Upper lobe of right lung (tissue), 1 donor: Measurements from ENCODE around the gene SERPINE1. TPM values are rescaled to one million over a fixed set of nuclear protein-coding genes. Genes with fewer than 3 reads are reported as not detected.
"Not testable (repeated sequence)": the region's sequence is repeated elsewhere in the genome, so short reads cannot be mapped to it uniquely, and the experiment has no call there.

Source experiments
- ATAC-seq: fragments of 200-7000 bp; cut with Tn5 transposase; one replicate; pipeline ENCODE4 v1.9.1; 2020; ENCODE audit warnings: mild to moderate bottlenecking, moderate library complexity
- DNase-seq: peaks from one replicate; pipeline ENCODE4 v3.0.0-alpha.2; 2020
- H3K27ac ChIP-seq: fragments of 200-600 bp; one replicate; pipeline ENCODE4 v1.8.0; 2022
- H3K27me3 ChIP-seq: fragments of 200-600 bp; one replicate; pipeline ENCODE4 v1.8.0; 2022; ENCODE audit warnings: mild to moderate bottlenecking
- H3K36me3 ChIP-seq: fragments of 200-600 bp; one replicate; pipeline ENCODE4 v1.8.0; 2022
- H3K4me1 ChIP-seq: fragments of 200-600 bp; one replicate; pipeline ENCODE4 v1.8.0; 2022
- H3K4me3 ChIP-seq: fragments of 200-600 bp; one replicate; pipeline ENCODE4 v1.8.0; 2022; ENCODE audit warnings: mild to moderate bottlenecking
- H3K9me3 ChIP-seq: fragments of 200-600 bp; one replicate; pipeline ENCODE4 v1.8.0; 2022
- CTCF ChIP-seq: fragments of 200-600 bp; IDR thresholded peaks from one replicate; pipeline ENCODE4 v1.8.0; 2022; ENCODE audit warnings: antibody characterized with exemption
- intact Hi-C: fragments of 100-400 bp; cut with DNase I; formaldehyde crosslinking; loops from one replicate; pipeline ENCODE4 v1.11.0; 2022
- total RNA-seq: library from RNA; stranded (reverse); fragmentation: NEBNext Ultra II Directional; extraction: Animal tissue kit (Norgen Biotek cat#: 25700); gene quantifications from one replicate; pipeline ENCODE4 v1.2.1, GENCODE V29; 2021
- donor health status: DM: no; HTN: yes; CAD: no; lungs with severe emphysema.

Gene SERPINE1
- total RNA-seq, 1 donor from 2014 or later, result 13.7 TPM

GRCh38 chr7:101104799-101105198 is 22.1 kb upstream of the SERPINE1 start:
- ATAC-seq (no peak), DNase-seq (no peak)
- Histone ChIP-seq H3K27me3 (no peaks in the 10 kb centered on the region), H3K4me1 (peaks cover 22% of the 10 kb centered on the region), H3K9me3 (no peaks in the 10 kb centered on the region), H3K27ac (no peak overlapping the region), H3K4me3 (no peak overlapping the region), H3K36me3 (no peaks in the 10 kb centered on the region)
- TF ChIP-seq CTCF, result no peak
- intact Hi-C loops, result no loop called here

DNA sequence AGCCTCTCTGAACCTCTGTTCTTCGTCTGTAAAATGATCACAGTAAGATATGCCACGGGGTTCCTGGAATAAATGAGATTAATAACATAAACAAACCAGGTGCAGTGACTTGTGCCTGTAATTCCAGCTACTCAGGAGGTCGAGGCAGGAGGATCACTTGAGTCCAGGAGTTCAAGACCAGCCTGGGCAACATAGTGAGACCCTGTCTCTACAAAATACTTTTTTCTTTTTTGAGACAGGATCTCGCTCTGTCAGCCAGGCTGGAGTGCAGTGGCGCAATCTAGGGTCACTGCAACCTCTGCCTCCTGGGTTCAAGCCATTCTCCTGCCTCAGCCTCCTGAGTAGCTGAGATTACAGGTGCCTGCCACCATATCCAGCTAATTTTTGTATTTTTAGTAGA is 21.7 kb upstream of the SERPINE1 start:
- H3K36me3 ChIP-seq, H3K27me3 ChIP-seq, DNase-seq, H3K27ac ChIP-seq, H3K4me3 ChIP-seq, intact Hi-C loops, H3K9me3 ChIP-seq, ATAC-seq: not testable (repeated sequence)
- H3K4me1 ChIP-seq, result peaks cover 18% of the 10 kb centered on the region

- Histone ChIP-seq H3K9me3 (no peaks in the 10 kb centered on the region), H3K36me3 (no peaks in the 10 kb centered on the region), H3K4me3 (no peak overlapping the region), H3K27me3 (no peaks in the 10 kb centered on the region), H3K4me1 (peaks cover 14% of the 10 kb centered on the region), H3K27ac (no peak overlapping the region)
- no peak for TF ChIP-seq CTCF
- intact Hi-C loops, result no loop called here
- DNase-seq (no peak), ATAC-seq (no peak)
These were observed 20.5 kb upstream of the SERPINE1 start for GRCh38 chr7:101106386-101106785.

- no peaks in the 10 kb centered on the region for H3K9me3 ChIP-seq
- TF ChIP-seq CTCF, result no peak
- H3K27me3 ChIP-seq, result no peaks in the 10 kb centered on the region
- DNase-seq (no peak), ATAC-seq (peak; percentile 59)
- intact Hi-C loops, result no loop called here
- no peak overlapping the region for H3K4me3 ChIP-seq
- H3K4me1 ChIP-seq, result peaks cover 21% of the 10 kb centered on the region
- no peaks in the 10 kb centered on the region for H3K36me3 ChIP-seq
- no peak overlapping the region for H3K27ac ChIP-seq
These were observed 18.5 kb upstream of the SERPINE1 start for GRCh38 chr7:101108330-101108857.

GRCh38 chr7:101108961-101109360 is 17.9 kb upstream of the SERPINE1 start:
- Histone ChIP-seq H3K27me3 (no peaks in the 10 kb centered on the region), H3K4me3 (no peak overlapping the region), H3K27ac (no peak overlapping the region), H3K9me3 (no peaks in the 10 kb centered on the region), H3K36me3 (no peaks in the 10 kb centered on the region), H3K4me1 (peaks cover 20% of the 10 kb centered on the region)
- TF ChIP-seq CTCF, result no peak
- intact Hi-C loops, result no loop called here
- ATAC-seq (no peak), DNase-seq (no peak)

- Histone ChIP-seq H3K36me3 (no peaks in the 10 kb centered on the region), H3K27ac (no peak overlapping the region)
- intact Hi-C loops, result no loop called here
These were observed 17.5 kb upstream of the SERPINE1 start for GRCh38 chr7:101109368-101109767.

More at GRCh38 chr7:101109368-101109767, 17.5 kb upstream of the SERPINE1 start:
- Histone ChIP-seq H3K9me3 (no peaks in the 10 kb centered on the region), H3K4me3 (no peak overlapping the region), H3K4me1 (peaks cover 16% of the 10 kb centered on the region), H3K27me3 (no peaks in the 10 kb centered on the region)
- no peak for TF ChIP-seq CTCF
- ATAC-seq (no peak), DNase-seq (no peak)
